ENCODE results near the gene TSKU.

TSKU gene

DNA sequence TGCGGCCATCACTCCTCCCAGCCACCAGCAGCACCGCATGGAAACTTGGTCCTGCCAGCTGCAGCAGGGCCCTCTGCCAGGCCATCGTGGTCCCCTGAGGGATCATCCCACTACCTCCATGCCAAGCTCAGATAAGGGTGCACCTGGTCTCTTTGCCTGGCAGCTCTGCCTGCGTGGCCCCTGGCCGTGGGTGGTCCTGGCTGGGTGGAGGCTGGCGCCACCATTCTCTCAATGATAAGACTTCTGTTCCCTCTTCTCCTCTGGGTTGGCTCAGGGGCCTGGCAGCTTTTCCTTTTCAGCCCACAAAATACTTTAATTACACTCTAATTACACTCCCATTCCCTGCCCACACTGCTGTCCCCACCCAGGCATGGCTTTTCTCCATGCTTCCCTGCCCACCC, 26.8 kb upstream of the TSKU start:
- Histone ChIP-seq H3K4me3 (ENCODE audit: low read length) (no peak overlapping the region), H3K36me3 (replicated peaks; ENCODE audit: insufficient read depth, low read length) (no peaks in the 10 kb centered on the region), H3K79me2 (ENCODE audit: low read length) (no peaks in the 10 kb centered on the region), H3F3A (ENCODE audit: insufficient read depth, low read length) (no peaks in the 10 kb centered on the region), H3K27ac (ENCODE audit: low read length) (no peak overlapping the region), H3K9ac (ENCODE audit: low read length) (no peak overlapping the region), H4K20me1 (ENCODE audit: insufficient read depth, low read length) (no peaks in the 10 kb centered on the region), H3K4me1 (ENCODE audit: low read length) (no peaks in the 10 kb centered on the region), H3K9me3 (replicated peaks; ENCODE audit: insufficient read depth, low read length) (no peaks in the 10 kb centered on the region), H2AFZ (ENCODE audit: low read length) (no peak overlapping the region), H3K4me2 (ENCODE audit: low read depth, low read length) (no peak overlapping the region), H3K9me2 (replicated peaks; ENCODE audit: insufficient read depth, low read length) (no peaks in the 10 kb centered on the region), H3K27me3 (replicated peaks; ENCODE audit: insufficient read depth, low read length) (no peaks in the 10 kb centered on the region)
- TF ChIP-seq EZH2 (optimal IDR thresholded peaks at IDR 0.05; ENCODE audit: low read depth, low read length) = no peak
- TF ChIP-seq EZH2phosphoT487 (IDR thresholded peaks at IDR 0.05; ENCODE audit: low read length) = no peak
- TF ChIP-seq, protein P1, sequence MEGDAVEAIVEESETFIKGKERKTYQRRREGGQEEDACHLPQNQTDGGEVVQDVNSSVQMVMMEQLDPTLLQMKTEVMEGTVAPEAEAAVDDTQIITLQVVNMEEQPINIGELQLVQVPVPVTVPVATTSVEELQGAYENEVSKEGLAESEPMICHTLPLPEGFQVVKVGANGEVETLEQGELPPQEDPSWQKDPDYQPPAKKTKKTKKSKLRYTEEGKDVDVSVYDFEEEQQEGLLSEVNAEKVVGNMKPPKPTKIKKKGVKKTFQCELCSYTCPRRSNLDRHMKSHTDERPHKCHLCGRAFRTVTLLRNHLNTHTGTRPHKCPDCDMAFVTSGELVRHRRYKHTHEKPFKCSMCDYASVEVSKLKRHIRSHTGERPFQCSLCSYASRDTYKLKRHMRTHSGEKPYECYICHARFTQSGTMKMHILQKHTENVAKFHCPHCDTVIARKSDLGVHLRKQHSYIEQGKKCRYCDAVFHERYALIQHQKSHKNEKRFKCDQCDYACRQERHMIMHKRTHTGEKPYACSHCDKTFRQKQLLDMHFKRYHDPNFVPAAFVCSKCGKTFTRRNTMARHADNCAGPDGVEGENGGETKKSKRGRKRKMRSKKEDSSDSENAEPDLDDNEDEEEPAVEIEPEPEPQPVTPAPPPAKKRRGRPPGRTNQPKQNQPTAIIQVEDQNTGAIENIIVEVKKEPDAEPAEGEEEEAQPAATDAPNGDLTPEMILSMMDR (IDR thresholded peaks at IDR 0.05; ENCODE audit: low read length) = no peak
- DNase-seq = no peak

GRCh38 chr11:76758311-76758710, 24.8 kb upstream of the TSKU start:
- no peak overlapping the region for H3K27ac ChIP-seq (ENCODE audit: low read length)
- H2AFZ ChIP-seq (ENCODE audit: low read length) = no peak overlapping the region
- no peak for TF ChIP-seq EZH2 (optimal IDR thresholded peaks at IDR 0.05; ENCODE audit: low read depth, low read length)
- TF ChIP-seq EZH2phosphoT487 (IDR thresholded peaks at IDR 0.05; ENCODE audit: low read length) = no peak
- TF ChIP-seq, protein P1 (IDR thresholded peaks at IDR 0.05; ENCODE audit: low read length) = no peak
- no peaks in the 10 kb centered on the region for H3K36me3 ChIP-seq (replicated peaks; ENCODE audit: insufficient read depth, low read length)
- H4K20me1 ChIP-seq (ENCODE audit: insufficient read depth, low read length) = no peaks in the 10 kb centered on the region
- no peaks in the 10 kb centered on the region for H3K79me2 ChIP-seq (ENCODE audit: low read length)
- H3K27me3 ChIP-seq (replicated peaks; ENCODE audit: insufficient read depth, low read length) = no peaks in the 10 kb centered on the region
- H3F3A ChIP-seq (ENCODE audit: insufficient read depth, low read length) = no peaks in the 10 kb centered on the region
- no peaks in the 10 kb centered on the region for H3K9me2 ChIP-seq (replicated peaks; ENCODE audit: insufficient read depth, low read length)
- no peak overlapping the region for H3K4me3 ChIP-seq (ENCODE audit: low read length)
- H3K4me2 ChIP-seq (ENCODE audit: low read depth, low read length) = no peak overlapping the region
- H3K9ac ChIP-seq (ENCODE audit: low read length) = no peak overlapping the region
- H3K4me1 ChIP-seq (ENCODE audit: low read length) = peaks cover 6% of the 10 kb centered on the region; the same call in 1 of the 2 replicates
- no peak for DNase-seq
- no peaks in the 10 kb centered on the region for H3K9me3 ChIP-seq (replicated peaks; ENCODE audit: insufficient read depth, low read length)

DNA sequence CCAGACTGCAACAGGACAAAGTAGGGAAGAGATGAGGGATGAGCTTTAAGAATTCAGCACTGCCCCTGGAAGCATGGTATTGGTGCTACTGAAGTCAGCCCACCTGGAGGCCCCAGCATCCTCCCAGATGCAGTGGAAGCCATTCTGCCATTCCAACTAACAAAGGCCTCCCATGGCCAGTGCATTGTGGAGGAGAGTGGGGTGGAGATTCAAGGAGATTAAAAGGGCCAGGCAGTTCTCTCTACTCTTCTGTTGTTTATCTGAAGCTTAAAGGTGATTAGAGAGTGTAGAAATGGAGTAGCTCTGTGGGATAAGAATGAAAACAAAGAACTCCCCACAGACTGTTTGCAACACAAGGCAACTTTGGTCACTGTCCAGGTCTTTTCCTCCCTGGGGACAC, 24.1 kb upstream of the TSKU start:
- H3K27me3 ChIP-seq (replicated peaks; ENCODE audit: insufficient read depth, low read length) = no peaks in the 10 kb centered on the region
- H2AFZ ChIP-seq (ENCODE audit: low read length) = no peak overlapping the region
- H3K4me2 ChIP-seq (ENCODE audit: low read depth, low read length) = no peak overlapping the region
- TF ChIP-seq EZH2phosphoT487 (IDR thresholded peaks at IDR 0.05; ENCODE audit: low read length) = no peak
- TF ChIP-seq, protein P1 (IDR thresholded peaks at IDR 0.05; ENCODE audit: low read length) = no peak
- no peaks in the 10 kb centered on the region for H3K9me2 ChIP-seq (replicated peaks; ENCODE audit: insufficient read depth, low read length)
- H3K4me1 ChIP-seq (ENCODE audit: low read length) = peaks cover 6% of the 10 kb centered on the region; the same call in 1 of the 2 replicates
- no peaks in the 10 kb centered on the region for H3K79me2 ChIP-seq (ENCODE audit: low read length)
- no peaks in the 10 kb centered on the region for H4K20me1 ChIP-seq (ENCODE audit: insufficient read depth, low read length)
- H3K36me3 ChIP-seq (replicated peaks; ENCODE audit: insufficient read depth, low read length) = no peaks in the 10 kb centered on the region
- DNase-seq = no peak
- no peak overlapping the region for H3K27ac ChIP-seq (ENCODE audit: low read length)
- no peaks in the 10 kb centered on the region for H3K9me3 ChIP-seq (replicated peaks; ENCODE audit: insufficient read depth, low read length)
- H3K9ac ChIP-seq (ENCODE audit: low read length) = no peak overlapping the region
- H3K4me3 ChIP-seq (ENCODE audit: low read length) = no peak overlapping the region
- H3F3A ChIP-seq (ENCODE audit: insufficient read depth, low read length) = no peaks in the 10 kb centered on the region

Measured in MM.1S (cell line).